GM12878 (cell line): Measurements from ENCODE around the gene TTF2. TPM values are rescaled to one million over a fixed set of nuclear protein-coding genes. Genes with fewer than 3 reads are reported as not detected.

Source experiments
- ATAC-seq: fragments of 200-7000 bp; cut with Tn5 transposase; 3 replicates; pipeline ENCODE4 v1.9.1; 2020; ENCODE audit warnings: mild to moderate bottlenecking, moderate library complexity
- BruUV-seq: library from RNA; stranded (reverse); fragments of 400-500 nt; replicated peaks from 2 replicates; lab custom pipeline; 2021; lab: Mats Ljungman, UMichigan
- CTCF ChIA-PET: fragments of 300-600 bp; sonication (Branson Sonifier 250); formaldehyde crosslinking; extraction: SDS; loops from one replicate; lab custom pipeline; 2021; ENCODE audit warnings: inconsistent platforms; lab: Yijun Ruan, JAX
- POLR2A ChIA-PET: fragments of 350-600 bp; formaldehyde crosslinking; extraction: SDS; loops from one replicate; lab custom pipeline; 2021; ENCODE audit warnings: inconsistent platforms; lab: Charles Lee
- RAD21 ChIA-PET: fragments of 300-600 bp; sonication (Branson Sonifier 250); formaldehyde crosslinking; loops from one replicate; lab custom pipeline; 2023; ENCODE audit warnings: antibody characterized with exemption; ENCODE audit not compliant: unreplicated experiment; lab: Charles Lee
- SMC1A ChIA-PET: fragments of 300-600 bp; sonication (Branson Sonifier 250); formaldehyde crosslinking; loops from one replicate; lab custom pipeline; 2023; ENCODE audit not compliant: unreplicated experiment, uncharacterized antibody; lab: Charles Lee
- DNase-seq: peaks from one replicate; pipeline ENCODE4 v3.0.0-alpha.2; 2011; ENCODE audit warnings: low read depth, low spot score
- FAIRE-seq: peaks from 3 replicates; lab custom pipeline; 2011; peaks lifted over from hg19 to GRCh38; lab: Jason Lieb, UNC
- H2AFZ ChIP-seq: 2 replicates; pipeline ENCODE4 v1.6.0; 2011; ENCODE audit warnings: low read depth, low read length, control low read depth; ENCODE audit not compliant: control insufficient read depth
- H3K27ac ChIP-seq: 2 replicates; pipeline ENCODE4 v1.5.1; 2011; ENCODE audit warnings: control low read depth; ENCODE audit not compliant: control insufficient read depth, insufficient read depth
- H3K27me3 ChIP-seq, 2 experiments: replicated peaks in 1 of 2; 2 replicates each; pipeline versions ENCODE4 v1.6.0 to v1.6.1; 2011; ENCODE audit warnings: low read length in 1 of 2; ENCODE audit not compliant: control insufficient read depth in 2 of 2, insufficient read depth in 2 of 2
- H3K36me3 ChIP-seq, 2 experiments: 2 replicates each; pipeline ENCODE4 v1.5.1; 2011; ENCODE audit warnings: low read length in 1 of 2; ENCODE audit not compliant: control insufficient read depth in 2 of 2, insufficient read depth in 2 of 2
- H3K4me1 ChIP-seq: 2 replicates; pipeline ENCODE4 v1.6.1; 2011; ENCODE audit warnings: mild to moderate bottlenecking, low read length, moderate library complexity, mixed read lengths; ENCODE audit not compliant: control insufficient read depth, insufficient read depth
- H3K4me2 ChIP-seq: 2 replicates; pipeline ENCODE4 v1.6.0; 2011; ENCODE audit warnings: control low read depth; ENCODE audit not compliant: control insufficient read depth, insufficient read depth
- H3K4me3 ChIP-seq: fragments of 200-600 bp; sonication (generic); 2 replicates; pipeline ENCODE4 v1.5.1; 2016
- H3K79me2 ChIP-seq: 2 replicates; pipeline ENCODE4 v1.6.0; 2011; ENCODE audit warnings: low read length; ENCODE audit not compliant: control insufficient read depth, insufficient read depth
- H3K9ac ChIP-seq: 2 replicates; pipeline ENCODE4 v1.8.0; 2011; ENCODE audit warnings: low read length, control low read depth, mixed read lengths; ENCODE audit not compliant: control insufficient read depth, insufficient read depth
- H3K9me3 ChIP-seq: replicated peaks from 3 replicates; pipeline ENCODE4 v1.5.1; 2011; ENCODE audit warnings: mild to moderate bottlenecking, low read length; ENCODE audit not compliant: control insufficient read depth, insufficient read depth
- H4K20me1 ChIP-seq: 2 replicates; pipeline ENCODE4 v1.6.0; 2011; ENCODE audit not compliant: control insufficient read depth, insufficient read depth
- BHLHE40 ChIP-seq, 2 experiments: fragments of 450-650 bp in 1 of 2; IDR thresholded peaks; 2 replicates each; pipeline ENCODE4 v1.6.1; 2011 to 2017; ENCODE audit warnings: low read depth in 2 of 2, borderline replicate concordance in 1 of 2, improper control_type of control experiment in 1 of 2, low read length in 1 of 2, mild to moderate bottlenecking in 1 of 2
- BMI1 ChIP-seq: fragments of 450-650 bp; IDR thresholded peaks from 2 replicates; pipeline ENCODE4 v1.6.1; 2016; ENCODE audit warnings: mild to moderate bottlenecking, moderate library complexity, borderline replicate concordance
- CUX1 ChIP-seq: IDR thresholded peaks from 2 replicates; pipeline ENCODE4 v1.6.1; 2012; ENCODE audit warnings: improper control_type of control experiment, low read depth, low read length; ENCODE audit not compliant: insufficient replicate concordance
- EGR1 ChIP-seq, 2 experiments: IDR thresholded peaks; 1 replicate in 1 of 2; 2 replicates in 1 of 2; pipeline ENCODE4 v1.6.1; 2011 to 2012; ENCODE audit warnings: low read depth in 2 of 2, low read length in 2 of 2, borderline replicate concordance in 1 of 2, mild to moderate bottlenecking in 1 of 2, moderate library complexity in 1 of 2
- HDAC6 ChIP-seq: fragments of 200-600 bp; sonication (generic); IDR thresholded peaks from one replicate; pipeline ENCODE4 v1.8.0; 2017; ENCODE audit warnings: antibody characterized with exemption; ENCODE audit not compliant: unreplicated experiment
- NBN ChIP-seq: fragments of 450-650 bp; IDR thresholded peaks from 2 replicates; pipeline ENCODE4 v1.6.1; 2016
- RFX5 ChIP-seq: IDR thresholded peaks from 2 replicates; pipeline ENCODE4 v1.6.1; 2011; ENCODE audit warnings: low read depth, low read length, improper control_type of control experiment
- SMAD1 ChIP-seq: fragments of 450-650 bp; IDR thresholded peaks from 2 replicates; pipeline ENCODE4 v1.6.1; 2018; ENCODE audit warnings: mild to moderate bottlenecking, low read depth; ENCODE audit not compliant: partially characterized antibody
- SMARCA5 ChIP-seq: fragments of 450-650 bp; IDR thresholded peaks from 2 replicates; pipeline ENCODE4 v1.6.1; 2017; ENCODE audit warnings: mild to moderate bottlenecking
- SP1 ChIP-seq: IDR thresholded peaks from one replicate; pipeline ENCODE4 v1.6.1; 2011; ENCODE audit warnings: low read depth, low read length
- ZBED1 ChIP-seq: IDR thresholded peaks from 2 replicates; pipeline ENCODE4 v1.6.1; 2016; ENCODE audit warnings: borderline replicate concordance
- ZSCAN29 ChIP-seq: fragments of 450-650 bp; IDR thresholded peaks from 2 replicates; pipeline ENCODE4 v1.6.1; 2017; ENCODE audit warnings: mild to moderate bottlenecking, moderate library complexity
- WGBS: methylation state at CpG from one replicate; pipeline ENCODE4 v1.1.6; 2016; ENCODE audit warnings: low lambda C conversion rate; ENCODE audit not compliant: insufficient replicate concordance, insufficient coverage; ENCODE audit errors: missing lambda C conversion rate; 5-methylcytosine and 5-hydroxymethylcytosine counted together
- in situ Hi-C: fragments of 300-500 bp; cut with MboI; formaldehyde crosslinking; loops from 9 replicates; pipeline ENCODE4 v1.14.3; 2018; ENCODE audit warnings: mixed read lengths
- intact Hi-C: fragments of 100-400 bp; cut with micrococcal nuclease; formaldehyde crosslinking; loops from one replicate; pipeline ENCODE4 v1.14.2; 2022; ENCODE audit not compliant: unreplicated experiment
- polyA plus RNA-seq, 11 experiments: library from polyadenylated mRNA; depleted of rRNA in 4 of 11; unstranded in 6 of 11; stranded (reverse) in 5 of 11; fragments of >200 nt; fragmentation: Nextera tagmentation in 4 of 11; fragmentation: Illumina TruSeq in 1 of 11; extraction: Ambion mirVana in 4 of 11; extraction: Trizol in 1 of 11; gene quantifications; 1 replicate in 1 of 11; 2 replicates in 10 of 11; pipeline versions ENCODE4 v1.2.1 to v1.2.3, GENCODE V29; 2011 to 2016; ENCODE audit warnings: inconsistent platforms in 2 of 11, missing spikeins in 2 of 11, low read depth in 1 of 11
- total RNA-seq, 4 experiments: library from RNA; depleted of rRNA in 3 of 4; stranded (reverse); fragments of >200 nt in 3 of 4; fragmentation: Illumina TruSeq in 1 of 4; extraction: Trizol in 1 of 4; gene quantifications; 2 replicates each; pipeline versions ENCODE4 v1.2.1 to v1.2.3, GENCODE V29; 2013 to 2021
- TF ChIP-seq, protein P1 (sequence below): fragments of 450-650 bp; IDR thresholded peaks from 2 replicates; pipeline ENCODE4 v1.6.1; 2017; ENCODE audit warnings: borderline replicate concordance
- TF ChIP-seq, protein P2 (sequence below): fragments of 450-650 bp; IDR thresholded peaks from 2 replicates; pipeline ENCODE4 v1.6.1; 2016; ENCODE audit warnings: mild to moderate bottlenecking

The TTF2 gene
- total and polyA plus RNA-seq, 10 of the 15 experiments (the other 5 are each of a cell fraction or from before 2014, with no cell fraction given): 17.7 to 134 (median 78.2) TPM

DNA sequence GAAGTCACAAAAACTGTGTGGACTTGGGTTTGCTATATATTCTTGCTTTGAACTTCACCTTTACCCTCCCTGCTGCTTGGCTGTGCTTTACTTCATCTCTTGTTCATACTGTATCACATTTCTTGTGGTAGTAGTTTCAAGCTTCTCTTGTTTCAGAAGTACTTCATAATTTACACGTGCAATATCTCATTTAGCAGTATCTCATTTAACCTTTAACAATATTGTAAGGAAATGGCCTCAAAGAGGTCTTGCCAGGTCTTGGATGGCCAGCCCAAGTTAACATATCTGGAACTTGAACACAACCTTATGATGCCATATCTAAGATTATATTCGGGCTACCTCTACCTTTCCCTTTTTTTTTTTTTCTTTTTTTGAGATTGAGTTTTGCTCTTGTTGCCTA, 63.1 kb downstream of the TTF2 start (continued):
- no peak for TF ChIP-seq RFX5
- no peak for TF ChIP-seq ZBED1
- TF ChIP-seq, all 136 proteins: peak for 0

DNA sequence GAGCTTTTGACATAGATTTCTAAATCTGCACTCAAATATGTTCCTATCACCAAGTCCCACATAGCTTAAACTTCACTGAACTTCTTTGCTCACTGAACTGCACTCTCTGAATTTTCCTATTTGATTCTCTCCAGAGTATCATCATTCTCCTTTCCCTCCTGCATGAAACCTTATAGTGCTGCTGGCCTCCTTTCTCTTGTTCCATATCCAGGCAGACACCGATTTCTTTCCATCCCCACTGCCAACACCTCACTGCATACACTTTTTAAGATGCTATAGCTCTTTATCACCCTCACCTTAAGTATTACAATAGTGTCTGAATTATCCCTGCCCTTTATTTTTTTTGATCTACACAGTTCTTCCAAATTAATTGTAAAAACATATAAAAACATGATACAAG, 64.5 kb downstream of the TTF2 start:
- CTCF ChIA-PET: interaction anchor here (0.6 to 6.8 kb wide), 5 partner anchors 8 to 100 kb away, joined by 3 to 167 read pairs (median 3); no protein-coding TSS in a partner anchor
- SMC1A ChIA-PET: interaction anchor here (0.9 to 1.0 kb wide), 3 partner anchors 55 to 398 kb away, joined by 3 to 5 read pairs (median 3); no protein-coding TSS in a partner anchor
- Histone ChIP-seq H2AFZ (no peak overlapping the region), H3K27me3 (peaks cover 0 to 3% of the 10 kb centered on the region in 2 experiments; a peak in 2 of 4 replicates), H3K4me1 (no peaks in the 10 kb centered on the region), H3K4me2 (no peak overlapping the region), H4K20me1 (no peaks in the 10 kb centered on the region)
- intact Hi-C loops (loop anchor here (5.0 kb wide), 3 partner anchors 158 to 552 kb away; partner anchors contain the start of gene CD58), in situ Hi-C loops (no loop called here)
- no peak for DNase-seq
- no peak for FAIRE-seq
- TF ChIP-seq, protein P1, sequence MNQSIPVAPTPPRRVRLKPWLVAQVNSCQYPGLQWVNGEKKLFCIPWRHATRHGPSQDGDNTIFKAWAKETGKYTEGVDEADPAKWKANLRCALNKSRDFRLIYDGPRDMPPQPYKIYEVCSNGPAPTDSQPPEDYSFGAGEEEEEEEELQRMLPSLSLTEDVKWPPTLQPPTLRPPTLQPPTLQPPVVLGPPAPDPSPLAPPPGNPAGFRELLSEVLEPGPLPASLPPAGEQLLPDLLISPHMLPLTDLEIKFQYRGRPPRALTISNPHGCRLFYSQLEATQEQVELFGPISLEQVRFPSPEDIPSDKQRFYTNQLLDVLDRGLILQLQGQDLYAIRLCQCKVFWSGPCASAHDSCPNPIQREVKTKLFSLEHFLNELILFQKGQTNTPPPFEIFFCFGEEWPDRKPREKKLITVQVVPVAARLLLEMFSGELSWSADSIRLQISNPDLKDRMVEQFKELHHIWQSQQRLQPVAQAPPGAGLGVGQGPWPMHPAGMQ: no peak
- TF ChIP-seq, protein P2, sequence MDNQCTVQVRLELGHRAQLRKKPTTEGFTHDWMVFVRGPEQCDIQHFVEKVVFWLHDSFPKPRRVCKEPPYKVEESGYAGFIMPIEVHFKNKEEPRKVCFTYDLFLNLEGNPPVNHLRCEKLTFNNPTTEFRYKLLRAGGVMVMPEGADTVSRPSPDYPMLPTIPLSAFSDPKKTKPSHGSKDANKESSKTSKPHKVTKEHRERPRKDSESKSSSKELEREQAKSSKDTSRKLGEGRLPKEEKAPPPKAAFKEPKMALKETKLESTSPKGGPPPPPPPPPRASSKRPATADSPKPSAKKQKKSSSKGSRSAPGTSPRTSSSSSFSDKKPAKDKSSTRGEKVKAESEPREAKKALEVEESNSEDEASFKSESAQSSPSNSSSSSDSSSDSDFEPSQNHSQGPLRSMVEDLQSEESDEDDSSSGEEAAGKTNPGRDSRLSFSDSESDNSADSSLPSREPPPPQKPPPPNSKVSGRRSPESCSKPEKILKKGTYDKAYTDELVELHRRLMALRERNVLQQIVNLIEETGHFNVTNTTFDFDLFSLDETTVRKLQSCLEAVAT: no peak
- TF ChIP-seq HDAC6 (no peak), SMARCA5 (no peak), SP1 (no peak), NBN (no peak), BHLHE40 (IDR thresholded peaks at IDR 0.05; ENCODE audit: borderline replicate concordance in 1 of 2, low read depth in 2 of 2, low read length in 1 of 2) (no peak), EGR1 (IDR thresholded peaks at IDR 0.05; ENCODE audit: borderline replicate concordance in 1 of 2, low read depth in 2 of 2, low read length in 2 of 2) (no peak), CUX1 (no peak), SMAD1 (no peak), BMI1 (no peak), ZSCAN29 (no peak)
- TF ChIP-seq, all 136 proteins: peak for 0
- ATAC-seq: no peak
- H3K9ac ChIP-seq: no peak overlapping the region
- no TSS peak for BruUV-seq
- 0% methylated on average over 1 of the region's 1 CpG for WGBS
- H3K36me3 ChIP-seq: no peaks in the 10 kb centered on the region
- POLR2A ChIA-PET: no interaction called here
- H3K9me3 ChIP-seq: no peaks in the 10 kb centered on the region
- H3K4me3 ChIP-seq: no peak overlapping the region
- H3K79me2 ChIP-seq: no peaks in the 10 kb centered on the region
- H3K27ac ChIP-seq: no peak overlapping the region
- RAD21 ChIA-PET: interaction anchor here (0.8 to 1.1 kb wide), 2 partner anchors 11 to 58 kb away, joined by 3 read pairs; no protein-coding TSS in a partner anchor
